ENCODE data around the gene LVRN. TPM values are rescaled to one million over a fixed set of nuclear protein-coding genes. Genes with fewer than 3 reads are reported as not detected.
A peak's percentile ranks its signal among the peaks of the same experiment; 100 is the strongest.

Gene LVRN
- total RNA-seq, 1 experiment from 2014 or later: 1.9 TPM

DNA sequence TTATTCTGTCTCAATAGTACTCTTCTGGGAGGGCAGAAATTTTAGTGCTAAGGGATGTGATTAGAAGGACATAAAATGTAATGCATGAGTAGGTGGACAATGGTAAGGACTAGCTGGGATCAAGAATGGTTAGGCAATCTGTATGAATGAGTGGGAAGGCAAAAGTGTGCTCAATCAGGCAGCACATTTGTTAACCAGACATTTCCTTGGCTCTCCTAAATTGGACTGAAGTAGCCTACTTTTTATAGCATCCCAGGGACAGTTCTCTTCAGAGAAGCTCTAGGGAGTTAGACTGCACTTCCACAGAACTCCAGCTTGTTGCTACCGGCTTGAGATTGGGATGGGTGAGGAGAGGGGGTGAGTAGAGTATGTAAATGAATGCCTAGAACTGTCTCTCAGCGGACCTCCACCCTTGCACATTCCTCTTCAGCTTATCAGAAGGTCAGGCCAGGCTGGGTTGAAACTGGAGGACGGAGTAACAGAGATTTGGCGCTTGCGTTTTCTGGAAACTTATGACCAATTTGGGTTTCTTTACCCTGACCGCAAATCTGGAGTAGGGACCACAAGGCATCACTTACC is 51.0 kb downstream of the LVRN start (continued):
- no peak for TF ChIP-seq YY1 (IDR thresholded peaks at IDR 0.05; ENCODE audit: extremely low read depth, insufficient replicate concordance, low read depth, low read length)
- no peak for TF ChIP-seq EZH2 (IDR thresholded peaks at IDR 0.05)
- TF ChIP-seq, protein P1, sequence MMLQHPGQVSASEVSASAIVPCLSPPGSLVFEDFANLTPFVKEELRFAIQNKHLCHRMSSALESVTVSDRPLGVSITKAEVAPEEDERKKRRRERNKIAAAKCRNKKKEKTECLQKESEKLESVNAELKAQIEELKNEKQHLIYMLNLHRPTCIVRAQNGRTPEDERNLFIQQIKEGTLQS (IDR thresholded peaks at IDR 0.05): no peak
- no peak for TF ChIP-seq ELF1 (IDR thresholded peaks at IDR 0.05; ENCODE audit: borderline replicate concordance, low read depth)

DNA sequence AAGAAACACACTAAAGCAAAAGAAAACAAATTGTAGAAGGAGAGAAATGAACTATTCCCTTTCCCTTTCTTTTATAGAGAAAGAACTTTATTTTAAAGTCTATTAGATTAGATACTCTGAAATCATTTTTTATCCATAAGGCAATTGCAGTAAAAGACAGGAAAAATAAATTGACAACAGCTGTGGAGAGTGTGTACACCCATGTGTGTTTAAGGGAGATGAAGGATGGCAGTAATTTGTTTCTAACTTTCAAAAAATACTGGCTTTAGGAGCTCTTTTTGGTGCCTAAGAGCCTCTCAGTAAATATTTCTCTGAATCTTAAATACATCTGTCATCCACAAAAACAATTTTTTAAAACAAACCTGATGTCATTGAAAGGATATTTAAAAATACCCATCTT is 51.7 kb downstream of the LVRN start:
- no peak for DNase-seq (ENCODE audit: low read depth, low spot score)
- CTCF ChIA-PET: no interaction called here
- Histone ChIP-seq H3K27me3 (ENCODE audit: insufficient read depth, low read length) (no peaks in the 10 kb centered on the region), H3K9me2 (ENCODE audit: insufficient read depth) (no peaks in the 10 kb centered on the region), H3K9me3 (ENCODE audit: control insufficient read depth in 1 of 2, insufficient read depth in 1 of 2, low read depth in 1 of 2, low read length in 2 of 2) (no peaks in the 10 kb centered on the region), H3K79me2 (ENCODE audit: insufficient read depth, low read length) (no peaks in the 10 kb centered on the region), H3K36me3 (ENCODE audit: control insufficient read depth in 1 of 2, insufficient read depth in 2 of 2, low read length in 2 of 2) (no peaks in the 10 kb centered on the region), H3K4me2 (ENCODE audit: low read length) (no peak overlapping the region), H4K20me1 (ENCODE audit: insufficient read depth) (no peaks in the 10 kb centered on the region), H3K4me1 (ENCODE audit: control insufficient read depth in 1 of 2, insufficient read depth in 2 of 2, low read length in 2 of 2) (no peaks in the 10 kb centered on the region), H3K4me3 (replicated peaks in 1 of 2; ENCODE audit: low read depth in 1 of 2, low read length in 2 of 2) (no peak overlapping the region), H2AFZ (ENCODE audit: low read depth, low read length, poor library complexity, severe bottlenecking) (peak overlapping the region; percentile 10), H3K9ac (ENCODE audit: low read length) (no peak overlapping the region), H3K27ac (ENCODE audit: low read depth, low read length) (no peak overlapping the region)
- RAD21 ChIA-PET (ENCODE audit: low non-redundant PET in 1 of 2, low total read pairs in 2 of 2, uncharacterized antibody in 2 of 2, unreplicated experiment in 2 of 2): no interaction called here
- BruUV-seq (replicated peaks): no TSS peak
- POLR2A ChIA-PET: no interaction called here
- ATAC-seq: no peak
- intact Hi-C loops (cut with micrococcal nuclease): no loop called here
- TF ChIP-seq, protein P2, sequence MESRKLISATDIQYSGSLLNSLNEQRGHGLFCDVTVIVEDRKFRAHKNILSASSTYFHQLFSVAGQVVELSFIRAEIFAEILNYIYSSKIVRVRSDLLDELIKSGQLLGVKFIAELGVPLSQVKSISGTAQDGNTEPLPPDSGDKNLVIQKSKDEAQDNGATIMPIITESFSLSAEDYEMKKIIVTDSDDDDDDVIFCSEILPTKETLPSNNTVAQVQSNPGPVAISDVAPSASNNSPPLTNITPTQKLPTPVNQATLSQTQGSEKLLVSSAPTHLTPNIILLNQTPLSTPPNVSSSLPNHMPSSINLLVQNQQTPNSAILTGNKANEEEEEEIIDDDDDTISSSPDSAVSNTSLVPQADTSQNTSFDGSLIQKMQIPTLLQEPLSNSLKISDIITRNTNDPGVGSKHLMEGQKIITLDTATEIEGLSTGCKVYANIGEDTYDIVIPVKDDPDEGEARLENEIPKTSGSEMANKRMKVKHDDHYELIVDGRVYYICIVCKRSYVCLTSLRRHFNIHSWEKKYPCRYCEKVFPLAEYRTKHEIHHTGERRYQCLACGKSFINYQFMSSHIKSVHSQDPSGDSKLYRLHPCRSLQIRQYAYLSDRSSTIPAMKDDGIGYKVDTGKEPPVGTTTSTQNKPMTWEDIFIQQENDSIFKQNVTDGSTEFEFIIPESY (IDR thresholded peaks at IDR 0.05; ENCODE audit: extremely low read depth, insufficient replicate concordance, low read length): no peak
- no peak for TF ChIP-seq SP1 (IDR thresholded peaks at IDR 0.05; ENCODE audit: low read depth)
- no peak for TF ChIP-seq ZFX (IDR thresholded peaks at IDR 0.05)
- no peak for TF ChIP-seq POLR2AphosphoS5 (IDR thresholded peaks at IDR 0.05; ENCODE audit: low read depth, low read length)
- TF ChIP-seq MAX (IDR thresholded peaks at IDR 0.05): no peak
- TF ChIP-seq JUND (IDR thresholded peaks at IDR 0.05): no peak
- TF ChIP-seq FOSL1 (IDR thresholded peaks at IDR 0.05; ENCODE audit: low read depth): no peak
- no peak for TF ChIP-seq CTCF (IDR thresholded peaks at IDR 0.05 in 2 of 3, conservative IDR thresholded peaks at IDR 0.05 in 1 of 3; ENCODE audit: borderline replicate concordance in 1 of 3, insufficient read depth in 1 of 3, low read depth in 2 of 3, low read length in 2 of 3)
- TF ChIP-seq RAD21 (IDR thresholded peaks at IDR 0.05; ENCODE audit: low read depth): no peak
- TF ChIP-seq YY1 (IDR thresholded peaks at IDR 0.05; ENCODE audit: extremely low read depth, insufficient replicate concordance, low read depth, low read length): no peak
- no peak for TF ChIP-seq TCF7L2 (IDR thresholded peaks at IDR 0.05; ENCODE audit: borderline replicate concordance, extremely low read depth, insufficient read depth, insufficient read length)
- no peak for TF ChIP-seq CBX3 (IDR thresholded peaks at IDR 0.05; ENCODE audit: low read depth)
- TF ChIP-seq, protein P1 (IDR thresholded peaks at IDR 0.05): no peak
- TF ChIP-seq SRF (IDR thresholded peaks at IDR 0.05; ENCODE audit: low read depth): no peak
- TF ChIP-seq CEBPB (IDR thresholded peaks at IDR 0.05; ENCODE audit: low read depth): no peak

Data from HCT116 (cell line).